ENCODE data around the gene RPL34.
"Not testable (repeated sequence)": the region's sequence is repeated elsewhere in the genome, so short reads cannot be mapped to it uniquely, and the experiment has no call there.

The RPL34 gene

GRCh38 chr4:108620101-108620932 is at the start of gene RPL34:
TSS of gene RPL34 (plus strand) at chr4:108620576. CDS start at chr4:108621960, 1,384 bp downstream.
- peak; percentile 92 for DNase-seq (ENCODE audit: low spot score)
- peak; percentile 88 for FAIRE-seq

- DNase-seq (ENCODE audit: low spot score) (no peak), FAIRE-seq (no peak)
Observed at GRCh38 chr4:108570993-108571569, 49.3 kb upstream of the RPL34 start.

GRCh38 chr4:108574402-108574801 is 46.0 kb upstream of the RPL34 start:
- FAIRE-seq: no peak
- no peak for DNase-seq (ENCODE audit: low spot score)

DNA sequence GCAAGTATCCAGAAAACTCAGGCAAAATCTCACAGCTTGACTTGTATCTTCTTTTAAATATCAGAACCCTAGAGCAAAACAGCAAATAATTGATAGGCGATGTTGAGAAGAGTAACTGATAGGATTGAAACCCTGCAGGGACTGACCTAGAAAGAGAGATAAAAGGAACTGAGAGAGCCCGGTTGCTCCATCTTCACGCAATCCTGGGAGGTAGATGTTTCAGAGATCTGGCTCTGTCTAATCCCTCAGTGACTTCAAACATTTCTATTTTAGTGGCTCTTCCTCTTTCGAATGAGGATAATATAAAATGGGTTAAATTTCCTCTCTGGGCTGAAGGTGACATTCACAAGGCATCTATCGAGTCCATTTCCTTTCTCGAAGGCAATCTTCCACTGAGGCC is 39.3 kb upstream of the RPL34 start:
- no peak for DNase-seq (ENCODE audit: low spot score)
- no peak for FAIRE-seq

- FAIRE-seq (no peak), DNase-seq (ENCODE audit: low spot score) (no peak)
Observed at GRCh38 chr4:108586778-108587177, 33.6 kb upstream of the RPL34 start.

GRCh38 chr4:108588878-108589277 is 31.5 kb upstream of the RPL34 start:
- FAIRE-seq (no peak), DNase-seq (ENCODE audit: low spot score) (no peak)

GRCh38 chr4:108589961-108590360 is 30.4 kb upstream of the RPL34 start:
- no peak for DNase-seq (ENCODE audit: low spot score)
- no peak for FAIRE-seq

DNA sequence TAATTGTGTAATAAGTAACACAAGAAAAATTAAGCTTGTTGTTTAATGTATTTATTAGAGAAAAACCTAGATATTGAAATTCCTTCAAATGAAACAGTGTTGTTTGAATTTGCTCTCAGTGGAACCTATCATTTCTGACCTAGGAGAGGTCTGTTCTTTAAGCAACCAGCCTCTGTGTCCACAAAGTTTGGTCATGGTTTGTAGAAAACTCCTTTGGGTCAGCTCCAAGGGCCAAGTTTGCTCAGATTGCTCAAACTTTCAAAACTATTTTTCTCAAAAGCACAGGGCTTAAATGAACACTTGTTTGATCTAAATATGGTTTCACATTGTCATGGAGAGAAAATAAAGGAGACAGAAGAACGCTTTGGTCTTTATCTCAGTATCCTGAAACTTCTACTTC is 29.6 kb upstream of the RPL34 start:
- DNase-seq (ENCODE audit: low spot score) (no peak), FAIRE-seq (no peak)

GRCh38 chr4:108592674-108592986 is 27.7 kb upstream of the RPL34 start:
- FAIRE-seq (no peak), DNase-seq (ENCODE audit: low spot score) (no peak)

GRCh38 chr4:108594296-108594695 is 26.1 kb upstream of the RPL34 start:
- FAIRE-seq; DNase-seq (ENCODE audit: low spot score): not testable (repeated sequence)

GRCh38 chr4:108596344-108596743 is 24.0 kb upstream of the RPL34 start:
- DNase-seq (ENCODE audit: low spot score) (no peak), FAIRE-seq (no peak)

DNA sequence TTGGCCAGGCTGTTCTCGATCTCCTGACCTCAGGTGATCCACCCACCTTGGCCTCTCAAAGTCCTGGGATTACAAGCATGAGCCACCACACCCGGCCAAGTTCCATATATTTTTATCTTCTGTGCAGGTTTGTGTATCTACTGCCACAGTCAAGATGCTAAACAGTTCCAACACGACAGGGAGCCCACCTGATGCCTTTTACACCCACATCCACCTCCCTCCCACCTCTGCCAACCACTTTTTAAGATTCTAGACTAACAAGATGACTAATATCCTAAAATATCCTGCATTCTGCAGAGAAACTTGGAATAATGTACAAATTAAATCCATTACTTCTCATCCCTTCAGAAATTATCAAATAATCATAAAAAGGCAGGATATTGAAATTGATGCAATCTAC is 19.3 kb upstream of the RPL34 start:
- FAIRE-seq: no peak
- no peak for DNase-seq (ENCODE audit: low spot score)

- FAIRE-seq (no peak), DNase-seq (ENCODE audit: low spot score) (no peak)
Observed at GRCh38 chr4:108601532-108601931, 18.8 kb upstream of the RPL34 start.

DNA sequence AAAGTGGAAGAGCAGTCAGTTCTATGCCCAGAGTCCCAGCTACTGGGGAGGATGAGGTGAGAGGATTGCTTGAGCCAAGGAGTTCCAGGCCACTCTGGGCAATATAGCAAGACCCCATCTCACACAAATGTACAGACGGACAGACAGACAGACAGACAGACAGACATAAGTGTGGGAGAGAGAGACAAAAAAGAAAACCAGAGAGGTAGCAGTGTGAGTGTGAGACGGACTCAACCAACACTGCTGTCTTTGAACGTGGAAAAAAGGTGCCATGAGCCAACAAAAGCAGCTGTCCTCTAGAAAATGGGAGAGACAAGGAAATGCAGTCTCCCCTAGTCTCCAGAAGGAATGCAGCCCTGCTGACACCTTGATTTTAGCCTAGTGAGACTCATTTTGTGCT is 18.2 kb upstream of the RPL34 start:
- no peak for DNase-seq (ENCODE audit: low spot score)

DNA sequence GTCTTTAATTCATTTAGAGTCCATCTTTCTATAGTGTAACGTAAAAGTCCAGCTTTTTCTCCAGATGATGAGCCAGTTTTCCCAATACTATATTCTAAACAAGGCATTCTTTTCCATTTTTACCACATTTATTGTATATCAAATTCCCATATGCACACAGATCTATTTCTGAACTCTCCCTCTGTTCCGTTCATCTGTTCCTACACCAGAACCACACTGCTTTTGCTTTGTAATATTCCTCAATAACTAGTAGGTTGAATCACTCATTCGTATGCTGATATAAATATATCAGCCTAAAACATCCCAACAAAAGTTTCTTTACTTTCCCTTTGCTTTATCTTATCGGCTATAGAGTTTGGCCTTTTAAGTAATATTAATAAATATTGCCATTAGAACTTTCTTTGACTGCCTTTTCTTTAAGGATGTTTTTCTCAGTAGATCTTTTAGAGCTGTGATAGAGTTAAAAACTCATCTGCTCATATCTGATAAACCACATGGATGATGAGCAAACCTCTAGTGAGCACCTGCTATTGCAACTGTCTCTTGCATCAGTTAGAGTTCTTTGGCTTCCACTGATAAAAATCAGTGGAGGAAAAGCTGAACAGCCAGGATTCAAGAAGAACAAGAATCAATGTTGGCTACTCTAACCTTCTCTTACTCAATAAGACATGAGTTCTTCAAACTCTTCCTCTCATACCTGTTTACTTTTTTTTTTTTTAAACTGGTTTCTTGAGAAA is 13.1 kb upstream of the RPL34 start:
- DNase-seq (ENCODE audit: low spot score) (no peak), FAIRE-seq (no peak)

More for the DNA sequence above, 18.2 kb upstream of the RPL34 start:
- FAIRE-seq: no peak

GRCh38 chr4:108611365-108611764 is 9.0 kb upstream of the RPL34 start:
- DNase-seq (ENCODE audit: low spot score) (no peak), FAIRE-seq (no peak)

DNA sequence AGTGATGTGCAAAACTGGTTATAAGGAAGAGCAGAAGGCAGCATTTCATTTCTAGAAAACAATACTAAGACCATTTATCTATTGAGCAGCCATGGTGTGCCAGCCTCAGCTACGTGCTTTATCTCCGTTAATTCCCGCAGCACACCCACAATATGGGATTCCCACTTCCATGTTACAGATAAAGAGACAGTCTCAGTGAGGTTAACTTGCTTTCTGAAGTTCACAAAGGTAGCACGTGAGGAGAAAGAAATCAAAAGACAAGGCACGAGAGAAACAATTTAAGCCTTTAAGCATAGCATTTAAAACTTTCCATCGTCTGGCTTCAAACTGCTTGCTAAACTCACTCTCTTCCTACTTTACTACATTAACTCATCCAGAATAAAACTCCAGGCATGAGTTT is 8.0 kb upstream of the RPL34 start:
- DNase-seq (ENCODE audit: low spot score): no peak

DNA sequence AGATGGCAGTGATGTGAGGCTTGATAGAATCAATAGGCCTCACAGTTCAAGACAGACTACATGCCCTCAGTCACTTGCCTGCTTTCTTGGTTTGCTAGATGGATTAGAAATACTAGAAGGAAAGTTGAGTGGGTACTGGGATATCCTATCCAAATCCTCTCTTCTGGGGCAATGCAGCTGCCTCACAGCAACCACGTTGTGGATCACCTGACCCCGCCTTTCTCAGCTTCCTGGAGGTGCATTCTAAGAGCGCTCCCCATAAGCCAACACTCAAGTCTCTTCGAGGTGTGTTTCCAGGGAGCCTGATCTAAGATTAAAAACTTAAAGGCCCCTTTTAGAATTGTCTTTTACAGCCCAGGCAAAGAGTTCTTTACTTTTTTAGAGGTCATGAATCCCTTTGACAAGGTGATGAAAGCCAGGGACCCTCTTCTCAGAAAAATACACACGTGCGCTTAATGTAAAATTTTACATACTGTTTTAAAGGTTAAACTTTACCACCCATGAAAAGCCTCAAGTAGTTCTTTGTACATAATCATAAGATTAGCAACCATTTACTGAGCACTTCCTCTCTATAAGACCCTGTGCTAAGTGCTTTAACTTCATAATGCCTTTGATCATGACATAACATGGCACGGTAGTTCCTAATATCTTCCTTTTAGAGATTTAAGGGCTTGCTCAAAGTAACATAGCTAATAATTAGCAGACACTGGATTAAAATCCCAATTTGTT is 840 bp upstream of the RPL34 start:
- FAIRE-seq (no peak), DNase-seq (ENCODE audit: low spot score) (no peak)

More for the DNA sequence above, 8.0 kb upstream of the RPL34 start:
- FAIRE-seq: no peak

GRCh38 chr4:108620933-108621905 is 843 bp downstream of the RPL34 start:
- no peak for DNase-seq (ENCODE audit: low spot score)
- FAIRE-seq: no peak

- no peak for FAIRE-seq
- DNase-seq (ENCODE audit: low spot score): no peak
Observed at GRCh38 chr4:108622022-108622421, 1.6 kb downstream of the RPL34 start.

- DNase-seq (ENCODE audit: low spot score): no peak
- FAIRE-seq: no peak
Observed at GRCh38 chr4:108622828-108623227, 2.5 kb downstream of the RPL34 start.

Measured in RCC 7860 (cell line).